Ascending aorta (tissue), 2 donors: ENCODE data around the gene ZNF550. TPM values are rescaled to one million over a fixed set of nuclear protein-coding genes. Genes with fewer than 3 reads are reported as not detected.
"Not testable (repeated sequence)": the region's sequence is repeated elsewhere in the genome, so short reads cannot be mapped to it uniquely, and the experiment has no call there.

Experiments used
- DNase-seq, 2 donors: peaks; one replicate each; pipeline ENCODE4 v3.0.0-alpha.2; 2019; ENCODE audit warnings: low spot score in 2 of 2
- H3K27ac ChIP-seq, 2 donors: fragments of 200-600 bp; sonication (generic); one replicate each; pipeline ENCODE4 v1.5.1; 2016 to 2017; ENCODE audit warnings: mild to moderate bottlenecking in 1 of 2
- H3K27me3 ChIP-seq: fragments of 200-600 bp; sonication (generic); one replicate; pipeline ENCODE4 v1.5.1; 2017
- H3K36me3 ChIP-seq, 2 donors: fragments of 200-600 bp; sonication (generic); one replicate each; pipeline ENCODE4 v1.5.1; 2016
- H3K4me1 ChIP-seq, 2 donors: fragments of 200-600 bp; sonication (generic); one replicate each; pipeline ENCODE4 v1.5.1; 2016 to 2017; ENCODE audit warnings: mild to moderate bottlenecking in 1 of 2
- H3K4me3 ChIP-seq, 2 donors: fragments of 200-600 bp; sonication (generic); one replicate each; pipeline ENCODE4 v1.5.1; 2016 to 2017; ENCODE audit warnings: mild to moderate bottlenecking in 1 of 2
- H3K9me3 ChIP-seq, 2 donors: fragments of 200-600 bp; sonication (generic); one replicate each; pipeline ENCODE4 v1.5.1; 2016
- intact Hi-C: fragments of 100-400 bp; cut with DNase I; formaldehyde crosslinking; loops from one replicate; pipeline ENCODE4 v1.15.1; 2023
- total RNA-seq: library from RNA; depleted of rRNA; stranded (reverse); fragments of >200 nt; gene quantifications from one replicate; pipeline ENCODE4 v1.1.0, GENCODE V29; 2016

Gene ZNF550
- total RNA-seq, 1 donor from 2014 or later: 22.7 TPM

- H3K27ac ChIP-seq, DNase-seq, H3K4me1 ChIP-seq, intact Hi-C loops, H3K27me3 ChIP-seq: not testable (repeated sequence)
- H3K4me3 ChIP-seq: peak overlapping the region; percentile 74 to 78
- peaks cover 4 to 17% of the 10 kb centered on the region in 2 donors for H3K36me3 ChIP-seq
- H3K9me3 ChIP-seq: peaks cover 17 to 62% of the 10 kb centered on the region in 2 donors
Observed at GRCh38 chr19:57499332-57499679, 60.4 kb downstream of the ZNF550 start.

GRCh38 chr19:57488299-57488644 is 71.4 kb downstream of the ZNF550 start:
- H3K27me3 ChIP-seq, H3K27ac ChIP-seq, DNase-seq, H3K4me1 ChIP-seq: not testable (repeated sequence)
- peaks cover 21 to 34% of the 10 kb centered on the region in 2 donors for H3K36me3 ChIP-seq
- H3K4me3 ChIP-seq: peak overlapping the region; percentile 16 to 35
- intact Hi-C loops: loop anchor here (5.0 kb wide), 1 partner anchor 39 kb away; the partner anchor contains the start of gene ZNF549
- H3K9me3 ChIP-seq: peaks cover 1 to 18% of the 10 kb centered on the region in 2 donors

GRCh38 chr19:57487477-57488298 is 72.0 kb downstream of the ZNF550 start, which contains the start of gene ZNF419:
ZNF419 (plus strand) TSS chr19:57487750; CDS start chr19:57487951, 201 bp downstream.
- peak; percentile 66 to 95 for DNase-seq
- peak within 1 kb of the TSS; percentile 44 to 52 for H3K27ac ChIP-seq
- peak within 1 kb of the TSS; percentile 78 to 83 for H3K4me3 ChIP-seq

More at GRCh38 chr19:57487477-57488298, 72.0 kb downstream of the ZNF550 start, which contains the start of gene ZNF419:
- not testable (repeated sequence) for H3K27me3 ChIP-seq, H3K4me1 ChIP-seq
- Histone ChIP-seq H3K36me3 (peaks cover 16 to 28% of the 10 kb centered on the region in 2 donors), H3K9me3 (peaks cover 0 to 12% of the 10 kb centered on the region in 2 donors)
- intact Hi-C loops: loop anchor here (1.0 to 5.0 kb wide), 5 partner anchors 10 to 91 kb away; partner anchors contain the start of genes ZNF416, ZNF549, ZNF550 and ZNF749

Other genes with a start within 250 kb of the ZNF550 start
- 4.5 TPM for gene ZNF543, start 239.4 kb downstream of the ZNF550 start, total RNA-seq
- 5.9 TPM for gene ZNF304, start 208.6 kb downstream of the ZNF550 start, total RNA-seq
- 1.8 TPM for gene TRAPPC2B, start 196.3 kb downstream of the ZNF550 start, total RNA-seq
- gene ZNF547, start 196.3 kb downstream of the ZNF550 start, total RNA-seq: not detected
- gene ZNF548, start 170.0 kb downstream of the ZNF550 start, total RNA-seq: 0.96 TPM
- 1.5 TPM for gene ZNF17, start 148.7 kb downstream of the ZNF550 start, total RNA-seq
- gene ZNF749, start 124.5 kb downstream of the ZNF550 start, total RNA-seq: 2.7 TPM
- gene VN1R1, start 102.7 kb downstream of the ZNF550 start, total RNA-seq: not detected
- gene ZNF772, start 82.3 kb downstream of the ZNF550 start, total RNA-seq: 3.7 TPM
- gene ZNF419, start 72.1 kb downstream of the ZNF550 start, total RNA-seq: 5.3 TPM
- gene ZNF773, start 59.9 kb downstream of the ZNF550 start, total RNA-seq: not detected
- 2.2 TPM for gene ZNF549, start 32.5 kb downstream of the ZNF550 start, total RNA-seq
- gene ZNF416, start 19.0 kb upstream of the ZNF550 start, total RNA-seq: 2.7 TPM
- gene ZIK1, start 24.3 kb upstream of the ZNF550 start, total RNA-seq: 0.53 TPM
- 2.6 TPM for gene ZNF530, start 40.0 kb upstream of the ZNF550 start, total RNA-seq
- 1.7 TPM for gene ZNF134, start 54.4 kb upstream of the ZNF550 start, total RNA-seq
- 9.9 TPM for gene ZNF211, start 73.3 kb upstream of the ZNF550 start, total RNA-seq
- not detected for gene ZSCAN4, start 109.1 kb upstream of the ZNF550 start, total RNA-seq
- gene ZNF551, start 122.1 kb upstream of the ZNF550 start, total RNA-seq: 35.4 TPM
- 0.11 TPM for gene ZNF154, start 149.3 kb upstream of the ZNF550 start, total RNA-seq
- gene ZNF671, start 167.8 kb upstream of the ZNF550 start, total RNA-seq: 2.4 TPM
- 1.9 TPM for gene ZNF776, start 187.0 kb upstream of the ZNF550 start, total RNA-seq
- gene ZNF586, start 209.8 kb upstream of the ZNF550 start, total RNA-seq: 1.4 TPM